NCI-H748 (cell line): ENCODE results near the gene TNPO3.
"Not testable (repeated sequence)": the region's sequence is repeated elsewhere in the genome, so short reads cannot be mapped to it uniquely, and the experiment has no call there.

ENCODE experiments used
- DNase-seq: peaks from one replicate; lab custom pipeline; 2025; ENCODE audit not compliant: unreplicated experiment; lab: John Stamatoyannopoulos, UW

TNPO3 gene

DNA sequence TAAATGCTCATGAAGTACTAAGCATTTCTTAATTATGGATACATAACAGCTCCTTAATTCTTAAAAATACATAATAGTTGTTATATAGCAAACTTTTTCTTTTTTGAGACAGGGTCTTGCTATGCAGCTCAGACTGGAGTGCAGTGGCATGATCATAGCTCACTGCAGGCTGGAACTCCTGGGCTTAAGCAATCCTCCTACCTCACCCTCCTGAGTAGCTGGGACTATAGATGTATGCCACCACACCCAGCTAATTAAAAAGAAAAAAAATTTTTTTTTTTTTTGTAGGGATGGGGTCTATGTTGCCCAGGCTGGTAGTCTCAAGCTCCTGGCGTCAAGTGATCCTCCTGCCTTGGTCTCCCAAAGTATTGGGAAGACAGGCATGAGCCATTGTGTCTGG, 86.3 kb downstream of the TNPO3 start:
- no peak for DNase-seq

DNA sequence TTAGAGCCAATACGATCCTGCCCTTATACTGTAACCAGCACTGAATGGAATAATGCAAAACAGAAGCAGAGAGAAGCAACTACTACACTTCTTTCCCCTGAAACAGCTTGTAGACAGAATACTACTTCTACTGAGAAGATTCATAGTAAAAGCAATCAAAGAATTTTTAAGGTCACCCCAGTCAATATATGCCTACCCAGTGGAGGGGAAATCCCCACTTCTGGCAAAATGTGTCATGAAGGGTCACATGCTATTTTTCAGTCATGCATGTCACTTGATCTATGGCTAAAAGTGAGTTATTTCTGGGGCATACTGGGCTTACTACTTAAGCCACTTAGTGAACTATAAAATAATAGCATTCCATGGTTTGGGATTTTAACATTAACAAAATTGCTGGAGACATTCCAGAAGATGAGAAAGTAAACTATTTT, 91.6 kb downstream of the TNPO3 start:
- DNase-seq: no peak

- no peak for DNase-seq
These were observed 92.0 kb downstream of the TNPO3 start for GRCh38 chr7:128962899-128963298.

GRCh38 chr7:128961030-128961659, 93.8 kb downstream of the TNPO3 start:
- DNase-seq: no peak

DNA sequence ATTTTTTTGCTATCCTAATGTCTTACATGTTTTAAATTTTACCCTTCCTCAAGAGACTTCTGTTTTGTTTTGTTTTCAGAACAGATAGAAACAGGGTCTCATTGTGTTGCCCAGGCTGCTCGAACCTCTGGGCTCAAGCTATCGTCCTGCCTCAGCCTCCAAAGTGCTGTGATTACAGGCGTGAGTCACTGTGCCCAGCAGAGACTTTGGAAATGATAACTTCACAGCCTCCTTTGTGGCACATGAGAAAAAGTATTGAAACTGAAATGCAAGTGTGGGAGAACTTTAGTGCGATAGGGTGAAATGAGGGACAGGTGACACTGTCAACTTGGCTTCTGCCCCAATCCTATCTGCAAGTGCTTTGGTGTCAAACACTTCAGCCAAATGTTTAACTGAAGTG, 95.6 kb downstream of the TNPO3 start:
- DNase-seq: no peak

- no peak for DNase-seq
These were observed 98.9 kb downstream of the TNPO3 start for GRCh38 chr7:128955981-128956380.

DNA sequence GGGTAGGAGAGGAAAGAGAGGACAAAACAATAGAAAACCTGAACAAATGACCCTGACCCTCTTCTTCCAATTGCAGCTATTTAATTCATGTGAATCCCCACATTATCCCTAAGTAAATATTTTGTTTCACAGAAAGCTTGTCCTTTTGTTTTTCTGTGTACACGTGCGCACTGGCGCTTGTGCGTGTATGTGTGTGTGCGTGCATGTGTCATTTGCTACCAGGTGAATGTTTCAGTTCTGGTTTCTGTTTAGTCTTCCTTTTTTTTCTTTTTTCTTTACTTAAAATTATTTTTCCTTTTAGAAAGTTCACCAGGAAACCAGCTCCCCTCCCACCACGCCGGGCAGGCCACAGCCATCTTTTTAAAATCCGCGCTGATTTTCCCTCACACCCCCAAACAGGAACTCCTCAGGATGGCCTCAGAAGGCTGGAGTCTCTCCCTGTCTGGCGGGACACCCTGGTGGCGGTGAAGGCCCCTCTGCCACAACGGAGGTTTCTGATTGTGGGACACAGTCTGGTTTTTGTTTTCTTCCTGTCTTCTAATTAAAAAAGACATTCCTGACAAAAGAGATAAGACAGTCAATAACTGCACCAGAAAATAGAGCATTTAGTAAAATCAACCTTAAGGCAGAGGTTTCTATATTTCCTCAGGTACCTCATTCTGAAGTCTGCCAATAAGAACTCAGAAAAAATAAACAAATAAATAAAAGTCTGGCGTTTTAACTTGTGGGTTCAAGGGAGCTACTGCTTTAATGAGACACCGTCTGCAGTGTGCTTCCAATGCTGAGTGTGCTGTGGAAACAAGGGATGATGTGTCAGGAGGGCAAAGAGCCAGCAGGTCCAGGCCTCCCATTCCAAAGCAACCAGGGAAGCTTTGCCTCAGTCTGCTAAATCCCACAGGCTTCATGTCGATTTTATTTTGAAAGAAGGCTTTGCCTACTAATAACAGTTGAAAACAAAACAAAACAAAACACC, 99.8 kb downstream of the TNPO3 start:
- DNase-seq: peak; percentile 85

GRCh38 chr7:128954150-128954549, 100.8 kb downstream of the TNPO3 start:
- no peak for DNase-seq

DNA sequence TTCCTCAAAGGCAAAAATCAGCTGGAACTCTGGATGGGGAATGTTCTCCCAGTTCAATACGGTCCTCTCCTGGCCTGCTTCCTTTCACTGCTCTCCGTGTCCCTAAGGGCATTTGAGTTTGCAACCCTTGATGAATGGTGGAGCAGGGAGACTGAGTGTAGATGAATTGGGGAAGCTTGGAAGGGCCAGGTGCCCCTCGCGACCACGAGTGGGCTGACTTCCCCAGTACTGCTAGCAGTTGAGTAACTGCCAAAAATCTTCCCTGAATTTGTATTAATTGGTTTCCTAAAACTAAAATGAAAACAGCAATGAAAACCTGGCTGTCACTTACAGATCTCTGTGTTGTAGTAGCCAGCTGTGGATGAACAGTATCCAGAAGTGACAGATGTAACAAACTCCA, 103.6 kb downstream of the TNPO3 start:
- no peak for DNase-seq

DNA sequence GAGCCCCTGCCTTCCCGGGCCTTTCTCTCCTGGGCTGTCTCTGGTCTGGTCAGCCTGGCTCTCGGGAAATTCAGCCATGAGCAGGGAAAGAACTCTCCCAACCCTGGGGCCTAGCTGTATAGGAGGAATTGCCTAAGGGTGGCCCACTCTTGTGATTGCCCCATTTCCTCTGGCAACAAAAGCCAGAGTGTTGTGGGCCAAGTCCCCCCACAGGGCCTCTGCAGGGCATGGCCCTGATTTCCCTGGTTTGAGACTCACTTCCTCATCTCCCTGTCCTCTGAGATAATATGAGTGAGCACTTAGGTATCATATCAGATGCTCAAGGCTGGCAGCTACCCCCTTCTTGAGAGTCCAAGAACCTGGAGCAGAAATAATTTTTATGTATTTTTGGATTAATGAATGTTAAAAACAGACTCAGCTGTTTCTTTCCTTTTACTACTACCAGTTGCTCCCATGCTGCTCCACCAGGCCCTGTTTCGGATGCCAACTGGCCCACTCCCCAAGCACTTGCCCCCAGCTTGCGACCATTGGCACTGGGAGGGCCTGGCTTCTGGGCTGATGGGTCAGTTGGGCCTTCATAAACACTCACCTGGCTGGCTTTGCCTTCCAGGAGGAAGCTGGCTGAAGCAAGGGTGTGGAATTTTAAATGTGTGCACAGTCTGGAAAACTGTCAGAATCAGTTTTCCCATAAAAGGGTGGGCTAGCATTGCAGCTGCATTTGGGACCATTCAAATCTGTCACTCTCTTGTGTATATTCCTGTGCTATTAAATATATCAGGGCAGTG, 105.7 kb downstream of the TNPO3 start:
- no peak for DNase-seq

GRCh38 chr7:128948312-128948973, 106.5 kb downstream of the TNPO3 start:
- no peak for DNase-seq

DNA sequence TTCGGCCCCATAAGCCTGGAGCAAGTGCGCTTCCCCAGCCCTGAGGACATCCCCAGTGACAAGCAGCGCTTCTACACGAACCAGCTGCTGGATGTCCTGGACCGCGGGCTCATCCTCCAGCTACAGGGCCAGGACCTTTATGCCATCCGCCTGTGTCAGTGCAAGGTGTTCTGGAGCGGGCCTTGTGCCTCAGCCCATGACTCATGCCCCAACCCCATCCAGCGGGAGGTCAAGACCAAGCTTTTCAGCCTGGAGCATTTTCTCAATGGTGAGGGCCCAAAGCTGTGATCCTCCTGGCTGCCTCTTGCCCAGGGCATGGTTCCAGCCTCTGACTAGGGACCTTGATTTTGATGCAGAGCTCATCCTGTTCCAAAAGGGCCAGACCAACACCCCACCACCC, 107.1 kb downstream of the TNPO3 start:
- DNase-seq: no peak

DNA sequence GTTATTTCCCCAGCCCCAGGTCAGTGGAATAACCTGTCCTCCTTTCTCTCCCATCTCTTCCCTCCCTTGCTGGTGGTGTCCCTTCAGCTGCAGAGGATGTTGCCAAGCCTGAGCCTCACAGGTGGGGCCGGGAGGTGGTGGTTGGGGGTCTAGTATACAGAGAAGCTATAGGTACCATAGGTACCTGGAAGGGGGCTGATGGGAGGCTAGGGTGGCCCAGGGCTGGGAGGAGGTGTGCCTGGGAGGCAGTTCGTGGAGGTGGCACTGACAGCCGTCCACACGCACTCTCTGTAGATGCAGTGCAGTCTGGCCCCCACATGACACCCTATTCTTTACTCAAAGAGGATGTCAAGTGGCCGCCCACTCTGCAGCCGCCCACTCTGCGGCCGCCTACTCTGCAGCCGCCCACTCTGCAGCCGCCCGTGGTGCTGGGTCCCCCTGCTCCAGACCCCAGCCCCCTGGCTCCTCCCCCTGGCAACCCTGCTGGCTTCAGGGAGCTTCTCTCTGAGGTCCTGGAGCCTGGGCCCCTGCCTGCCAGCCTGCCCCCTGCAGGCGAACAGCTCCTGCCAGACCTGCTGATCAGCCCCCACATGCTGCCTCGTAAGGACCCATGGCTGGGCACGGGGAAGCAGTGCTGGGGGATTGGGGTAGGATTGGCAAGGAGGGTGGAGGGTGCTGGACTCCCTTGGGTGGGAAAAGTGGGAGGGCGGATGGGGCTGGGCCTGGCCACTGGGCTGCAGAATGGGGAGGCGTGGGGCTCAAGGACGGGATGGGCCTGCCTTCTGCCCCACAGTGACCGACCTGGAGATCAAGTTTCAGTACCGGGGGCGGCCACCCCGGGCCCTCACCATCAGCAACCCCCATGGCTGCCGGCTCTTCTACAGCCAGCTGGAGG, 107.7 kb downstream of the TNPO3 start:
- no peak for DNase-seq

DNA sequence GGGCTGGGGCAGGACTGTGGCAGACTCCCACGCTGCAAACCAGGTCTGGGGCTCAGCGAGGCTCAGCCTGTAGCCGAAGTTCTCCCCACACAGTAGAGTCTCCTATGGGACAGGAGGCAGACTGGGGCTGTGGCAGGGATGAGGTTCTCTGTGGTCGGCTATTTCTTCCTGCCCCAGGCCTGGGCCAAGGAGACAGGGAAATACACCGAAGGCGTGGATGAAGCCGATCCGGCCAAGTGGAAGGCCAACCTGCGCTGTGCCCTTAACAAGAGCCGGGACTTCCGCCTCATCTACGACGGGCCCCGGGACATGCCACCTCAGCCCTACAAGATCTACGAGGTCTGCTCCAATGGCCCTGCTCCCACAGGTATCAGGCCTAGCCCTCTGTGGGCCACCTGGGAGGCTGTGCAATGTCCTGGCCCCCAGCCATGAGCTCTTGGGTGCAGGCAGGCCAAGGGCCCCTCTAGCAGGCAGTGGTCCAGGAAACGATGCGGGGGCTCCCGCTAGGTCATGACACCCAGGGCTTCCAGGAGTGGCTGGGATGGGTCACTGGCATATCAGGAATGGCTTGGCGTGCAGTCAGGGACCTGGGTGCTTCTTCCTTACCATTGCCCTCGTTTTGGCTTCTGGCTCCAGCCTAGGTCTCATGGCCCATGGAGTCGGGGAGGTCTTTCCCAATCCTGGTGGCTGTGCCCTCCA, 109.1 kb downstream of the TNPO3 start:
- no peak for DNase-seq

DNA sequence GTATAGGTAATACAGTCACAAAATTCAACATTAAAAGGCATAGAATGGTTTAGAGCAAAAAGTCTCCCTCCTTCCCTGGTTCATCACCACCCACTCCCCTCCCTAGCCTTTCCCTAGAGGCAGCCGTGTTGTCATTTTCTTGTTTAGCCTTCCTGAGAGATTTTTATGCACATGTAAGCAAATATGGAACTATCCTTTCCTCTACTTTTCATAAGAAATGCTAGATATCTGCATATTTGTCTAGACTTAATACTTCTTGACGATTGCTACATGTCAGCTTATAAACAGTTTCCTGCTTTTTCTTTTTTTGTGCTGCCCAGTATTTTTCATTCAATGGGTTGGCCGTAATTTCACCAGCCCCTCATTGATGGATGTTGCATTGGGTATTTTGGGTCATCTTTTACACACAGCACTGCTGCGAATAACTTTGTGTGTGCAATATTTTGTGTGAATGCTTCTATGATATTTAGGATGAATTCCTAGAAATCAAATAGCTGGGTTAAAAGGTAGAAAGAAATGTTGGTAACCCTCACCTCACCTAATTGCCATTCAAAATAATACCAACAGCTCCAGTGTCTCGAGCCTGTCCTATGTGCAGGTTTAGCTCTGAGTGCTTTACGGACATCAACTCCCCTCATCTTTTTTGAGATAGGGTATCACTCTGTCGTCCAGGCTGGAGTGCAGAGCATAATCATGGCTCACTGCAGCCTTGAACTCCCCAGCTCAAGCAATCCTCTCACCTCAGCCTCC, 110.2 kb downstream of the TNPO3 start:
- no peak for DNase-seq

GRCh38 chr7:128943251-128943650, 111.7 kb downstream of the TNPO3 start:
- not testable (repeated sequence) for DNase-seq

DNA sequence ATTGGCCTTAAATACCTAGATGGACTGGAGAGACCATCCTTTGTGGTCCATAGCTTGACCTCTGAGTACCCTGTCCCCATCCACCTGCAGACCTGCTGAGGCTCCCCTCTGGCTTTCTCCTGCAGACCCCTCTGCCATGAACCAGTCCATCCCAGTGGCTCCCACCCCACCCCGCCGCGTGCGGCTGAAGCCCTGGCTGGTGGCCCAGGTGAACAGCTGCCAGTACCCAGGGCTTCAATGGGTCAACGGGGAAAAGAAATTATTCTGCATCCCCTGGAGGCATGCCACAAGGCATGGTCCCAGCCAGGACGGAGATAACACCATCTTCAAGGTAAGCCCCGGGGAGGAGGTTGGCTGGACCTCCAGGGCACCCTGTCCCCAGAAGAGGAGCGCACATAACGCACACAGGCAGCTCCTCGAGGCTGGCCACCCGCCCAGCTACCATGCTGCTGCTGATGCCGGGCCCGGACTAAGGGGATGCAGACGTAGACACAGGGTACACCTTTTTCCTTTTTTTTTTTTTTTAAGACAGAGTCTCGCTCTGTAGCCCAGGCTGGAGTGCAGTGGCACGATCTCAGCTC, 112.9 kb downstream of the TNPO3 start:
- DNase-seq: no peak

DNA sequence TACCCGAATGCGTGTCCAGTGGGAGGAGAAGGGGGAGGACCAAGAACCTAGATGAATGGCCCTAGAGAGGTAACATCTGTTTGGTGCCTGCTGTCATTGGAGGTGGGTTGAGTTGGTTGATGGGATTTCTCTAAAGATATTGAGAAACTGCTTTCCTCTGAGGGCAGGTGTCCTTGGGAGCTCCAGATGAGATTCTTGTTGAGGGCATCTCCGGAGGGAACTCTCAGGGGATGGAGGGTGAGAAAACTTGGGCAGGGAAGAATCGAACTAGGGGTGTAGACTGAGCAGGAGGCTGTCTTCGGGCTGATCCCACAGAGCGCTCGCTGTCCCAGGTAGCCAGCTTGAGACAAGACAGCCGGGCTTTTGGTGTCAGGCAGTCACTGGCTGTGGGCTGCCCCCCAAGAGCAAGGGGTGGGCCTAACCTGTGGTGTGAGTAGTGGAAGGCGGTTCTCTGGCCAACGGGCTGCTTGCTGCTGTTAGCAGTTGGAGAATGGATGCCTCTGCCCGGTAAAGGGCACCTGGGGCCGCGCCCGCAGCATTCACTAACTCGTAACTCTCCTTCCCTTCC, 113.5 kb downstream of the TNPO3 start:
- no peak for DNase-seq
